GM12874 (cell line): ENCODE results near the gene TAS2R9.

Experiments
- TF ChIP-seq, protein P1 (sequence below): IDR thresholded peaks from 2 replicates; pipeline ENCODE4 v1.5.1; 2011; ENCODE audit warnings: low read depth, mild to moderate bottlenecking, control low read depth, low read length, moderate library complexity; ENCODE audit not compliant: insufficient read depth

The TAS2R9 gene, protein sequence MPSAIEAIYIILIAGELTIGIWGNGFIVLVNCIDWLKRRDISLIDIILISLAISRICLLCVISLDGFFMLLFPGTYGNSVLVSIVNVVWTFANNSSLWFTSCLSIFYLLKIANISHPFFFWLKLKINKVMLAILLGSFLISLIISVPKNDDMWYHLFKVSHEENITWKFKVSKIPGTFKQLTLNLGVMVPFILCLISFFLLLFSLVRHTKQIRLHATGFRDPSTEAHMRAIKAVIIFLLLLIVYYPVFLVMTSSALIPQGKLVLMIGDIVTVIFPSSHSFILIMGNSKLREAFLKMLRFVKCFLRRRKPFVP

DNA sequence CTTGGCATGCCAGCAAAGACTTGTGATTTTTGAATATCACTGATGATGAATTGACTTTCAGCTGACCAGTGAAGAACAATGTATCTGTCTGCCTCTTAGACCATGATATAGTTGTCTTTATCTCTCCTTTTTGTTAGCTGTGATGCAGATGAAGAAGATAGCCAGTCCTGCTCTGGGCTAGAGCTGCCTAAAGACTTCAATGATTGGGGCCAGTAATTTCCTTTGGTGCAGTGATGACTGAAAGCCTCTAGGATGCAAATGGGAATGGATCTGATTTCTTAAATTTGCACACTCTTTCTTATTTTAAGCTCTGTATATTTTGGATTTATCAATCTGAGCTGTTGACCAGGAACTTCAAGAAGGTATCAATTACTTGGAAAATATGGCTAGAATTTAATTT is at the start of gene TAS2R9:
TAS2R9 (minus strand) TSS at position 101 of the 400 bp plus-strand sequence; CDS start at position 8, 93 bp downstream.
- TF ChIP-seq, protein P1, sequence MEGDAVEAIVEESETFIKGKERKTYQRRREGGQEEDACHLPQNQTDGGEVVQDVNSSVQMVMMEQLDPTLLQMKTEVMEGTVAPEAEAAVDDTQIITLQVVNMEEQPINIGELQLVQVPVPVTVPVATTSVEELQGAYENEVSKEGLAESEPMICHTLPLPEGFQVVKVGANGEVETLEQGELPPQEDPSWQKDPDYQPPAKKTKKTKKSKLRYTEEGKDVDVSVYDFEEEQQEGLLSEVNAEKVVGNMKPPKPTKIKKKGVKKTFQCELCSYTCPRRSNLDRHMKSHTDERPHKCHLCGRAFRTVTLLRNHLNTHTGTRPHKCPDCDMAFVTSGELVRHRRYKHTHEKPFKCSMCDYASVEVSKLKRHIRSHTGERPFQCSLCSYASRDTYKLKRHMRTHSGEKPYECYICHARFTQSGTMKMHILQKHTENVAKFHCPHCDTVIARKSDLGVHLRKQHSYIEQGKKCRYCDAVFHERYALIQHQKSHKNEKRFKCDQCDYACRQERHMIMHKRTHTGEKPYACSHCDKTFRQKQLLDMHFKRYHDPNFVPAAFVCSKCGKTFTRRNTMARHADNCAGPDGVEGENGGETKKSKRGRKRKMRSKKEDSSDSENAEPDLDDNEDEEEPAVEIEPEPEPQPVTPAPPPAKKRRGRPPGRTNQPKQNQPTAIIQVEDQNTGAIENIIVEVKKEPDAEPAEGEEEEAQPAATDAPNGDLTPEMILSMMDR: no peak

DNA sequence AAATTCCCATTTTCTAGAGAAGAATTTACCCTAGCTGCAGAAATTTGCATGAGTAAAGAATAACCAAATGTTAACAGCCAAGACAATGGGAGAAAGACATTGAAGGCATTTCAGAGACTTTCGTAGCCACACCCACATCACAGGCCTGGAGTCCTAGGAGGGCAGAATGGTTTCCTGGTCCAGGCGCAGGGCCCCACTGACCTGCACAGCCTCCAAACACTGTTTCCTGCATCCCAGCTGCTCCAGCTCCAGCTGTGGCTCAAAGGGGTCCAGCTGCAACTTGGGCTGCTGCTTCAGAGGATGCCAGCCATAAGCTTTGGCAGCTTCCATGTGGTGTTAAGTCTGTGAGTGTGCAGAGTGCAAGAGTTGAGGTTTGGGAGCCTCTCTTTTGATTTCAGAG is 45.8 kb upstream of the TAS2R9 start:
- TF ChIP-seq, protein P1: no peak

DNA sequence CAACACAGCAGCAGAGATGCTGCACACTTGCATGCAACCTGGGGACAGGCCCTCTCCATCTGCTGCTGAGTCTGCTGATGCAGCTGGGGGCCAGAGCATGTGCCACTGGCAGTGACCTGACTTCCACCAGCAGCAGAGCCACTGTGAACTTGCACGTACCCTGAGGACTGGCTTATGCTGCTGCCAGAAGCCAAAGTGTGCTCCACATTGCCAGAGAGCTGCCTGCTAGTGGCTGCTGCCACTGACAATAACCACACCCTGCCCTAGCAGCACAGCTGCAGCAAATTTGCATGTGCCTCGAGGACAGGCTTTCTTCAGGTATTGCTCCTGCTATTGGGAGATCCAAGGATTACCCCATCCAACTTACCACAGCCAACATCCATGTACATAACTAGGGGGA is 43.8 kb upstream of the TAS2R9 start:
- TF ChIP-seq, protein P1: no peak

DNA sequence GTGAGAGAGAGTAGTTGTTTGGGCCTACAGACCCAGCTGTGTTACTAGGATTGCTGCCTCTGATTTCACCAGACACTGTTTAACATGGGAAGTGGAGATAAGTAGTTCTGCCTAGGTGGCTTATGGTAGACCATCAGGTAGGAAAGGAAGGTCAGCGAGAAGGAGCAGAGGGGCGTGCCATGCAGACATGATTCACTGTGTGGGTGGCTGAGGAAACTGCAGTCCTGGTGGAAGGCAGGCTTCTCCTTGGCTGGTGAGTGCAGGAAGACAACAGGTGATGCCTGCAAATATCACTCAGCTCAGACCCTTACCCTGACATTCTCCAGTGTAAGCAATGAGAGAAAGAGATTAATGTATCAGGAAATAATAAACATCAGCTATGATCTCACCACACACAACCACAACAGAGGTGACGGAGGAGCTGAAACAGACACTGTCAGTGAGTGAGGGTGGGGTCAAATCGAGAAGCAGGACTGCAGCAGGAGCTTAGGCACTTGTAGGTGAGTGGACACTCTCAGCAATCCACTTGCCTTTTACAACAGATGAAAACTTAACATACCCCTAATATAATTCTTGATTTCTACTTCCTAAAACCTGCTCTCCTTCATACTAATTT is 41.4 kb upstream of the TAS2R9 start:
- TF ChIP-seq, protein P1: no peak

DNA sequence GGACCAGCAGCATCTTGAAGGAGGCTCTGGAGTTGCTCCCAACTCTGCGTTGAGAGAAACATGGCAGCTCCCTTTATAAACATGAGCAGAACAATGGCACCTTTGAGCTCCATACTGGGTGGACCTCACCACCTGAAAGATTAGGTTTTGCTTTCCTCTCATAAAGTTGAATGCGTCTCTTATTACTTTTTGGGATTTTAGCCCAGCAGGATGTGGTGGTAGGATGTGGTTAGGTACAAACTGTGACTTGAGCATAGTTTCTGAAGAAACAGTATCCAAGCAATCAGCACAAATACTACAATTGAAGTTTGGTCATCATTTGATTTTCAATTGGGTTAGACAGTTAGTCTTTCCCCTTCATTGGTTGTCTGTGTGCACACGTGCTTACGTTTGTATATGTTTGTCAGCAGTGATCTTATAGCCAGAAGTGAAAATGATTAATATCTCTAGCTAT is 39.5 kb upstream of the TAS2R9 start, which contains the start of gene PRR4:
PRR4 (minus strand) TSS at position 51 of the 454 bp plus-strand sequence; CDS start at position 13, 38 bp downstream.
- TF ChIP-seq, protein P1: no peak

DNA sequence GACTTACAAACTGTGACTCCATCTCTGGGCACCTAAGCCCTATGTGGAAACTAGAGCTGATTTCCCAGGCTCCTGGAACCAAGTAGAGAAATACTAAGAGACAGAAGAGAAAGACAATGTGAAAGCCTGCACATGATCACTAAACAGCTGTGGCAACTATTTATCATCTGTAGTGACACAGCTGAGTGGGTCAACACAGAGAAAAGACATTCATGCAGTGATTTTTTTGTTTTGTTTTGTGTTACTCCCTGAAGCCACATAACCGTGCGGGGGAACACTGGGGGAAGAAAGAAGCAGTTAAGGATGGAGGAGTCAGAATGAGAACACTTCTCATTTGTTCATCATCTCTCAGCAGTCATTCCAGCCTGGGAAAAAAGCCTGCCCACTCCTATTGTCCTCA is 37.8 kb upstream of the TAS2R9 start:
- TF ChIP-seq, protein P1: no peak

DNA sequence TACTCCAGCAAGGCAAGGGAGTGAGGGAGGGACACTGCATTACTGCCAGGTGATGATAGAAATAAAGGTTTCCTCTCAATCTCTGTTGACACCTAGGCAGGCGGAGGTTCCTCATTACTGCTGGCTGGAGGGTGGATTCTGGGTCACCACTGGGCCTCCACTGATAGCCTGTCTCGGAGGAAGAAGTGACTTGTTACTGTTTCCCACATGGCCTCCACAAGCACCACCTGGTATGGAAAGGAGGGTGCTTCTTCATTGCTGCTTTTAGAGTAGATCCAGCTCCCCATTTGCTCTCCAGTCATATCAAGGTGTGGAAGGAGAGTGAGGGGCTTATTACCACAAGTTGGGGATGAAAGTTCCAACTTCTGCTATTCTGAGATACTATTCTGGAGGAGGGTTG is 32.9 kb upstream of the TAS2R9 start:
- TF ChIP-seq, protein P1: no peak
